PC-3 (cell line): ENCODE data around the gene REC114. TPM values are rescaled to one million over a fixed set of nuclear protein-coding genes. Genes with fewer than 3 reads are reported as not detected.
A peak's percentile ranks its signal among the peaks of the same experiment; 100 is the strongest.

Experiments used
- ATAC-seq: fragments of 200-7000 bp; cut with Tn5 transposase; 2 replicates; pipeline ENCODE4 v1.9.1; 2020; ENCODE audit warnings: mild to moderate bottlenecking, moderate library complexity
- BruUV-seq: library from RNA; stranded (reverse); fragments of 400-500 nt; replicated peaks from 2 replicates; lab custom pipeline; 2021; lab: Mats Ljungman, UMichigan
- CTCF ChIA-PET: fragments of 300-600 bp; sonication (Branson Sonifier 250); formaldehyde crosslinking; loops from one replicate; lab custom pipeline; 2022; ENCODE audit warnings: antibody characterized with exemption; lab: Charles Lee
- POLR2A ChIA-PET: fragments of 300-600 bp; sonication (Branson Sonifier 250); formaldehyde crosslinking; loops from one replicate; lab custom pipeline; 2022; ENCODE audit warnings: antibody characterized with exemption; ENCODE audit not compliant: unreplicated experiment; lab: Charles Lee
- DNase-seq: peaks from one replicate; pipeline ENCODE4 v3.0.0-alpha.2; 2015
- H2AFZ ChIP-seq: fragments of 300-600 bp; sonication (generic); 2 replicates; pipeline ENCODE4 v1.6.0; 2016; ENCODE audit warnings: antibody characterized with exemption, low read length
- H3F3A ChIP-seq: fragments of 300-600 bp; sonication (generic); one replicate; pipeline ENCODE4 v1.6.0; 2017; ENCODE audit warnings: antibody characterized with exemption, low read length, control low read depth, mild to moderate bottlenecking; ENCODE audit not compliant: unreplicated experiment
- H3K27ac ChIP-seq: fragments of 300-600 bp; sonication (generic); 2 replicates; pipeline ENCODE4 v1.5.1; 2016; ENCODE audit warnings: mild to moderate bottlenecking, low read length
- H3K27me3 ChIP-seq: fragments of 300-600 bp; sonication (generic); 2 replicates; pipeline ENCODE4 v1.6.1; 2016; ENCODE audit warnings: low read length, mixed read lengths
- H3K36me3 ChIP-seq: fragments of 300-600 bp; sonication (generic); 2 replicates; pipeline ENCODE4 v1.6.1; 2016; ENCODE audit warnings: low read depth, mixed run types, low read length, mixed read lengths
- H3K4me1 ChIP-seq: fragments of 300-600 bp; sonication (generic); 2 replicates; pipeline ENCODE4 v1.5.1; 2016; ENCODE audit warnings: low read length; ENCODE audit not compliant: insufficient read depth
- H3K4me2 ChIP-seq: fragments of 300-600 bp; sonication (generic); 2 replicates; pipeline ENCODE4 v1.6.0; 2016; ENCODE audit warnings: low read length
- H3K4me3 ChIP-seq: fragments of 300-600 bp; sonication (generic); 2 replicates; pipeline ENCODE4 v1.5.1; 2016; ENCODE audit warnings: mild to moderate bottlenecking, low read length, mixed read lengths
- H3K79me2 ChIP-seq: fragments of 300-600 bp; sonication (generic); 2 replicates; pipeline ENCODE4 v1.6.1; 2017; ENCODE audit warnings: low read length, mixed read lengths
- H3K9ac ChIP-seq: fragments of 300-600 bp; sonication (generic); 2 replicates; pipeline ENCODE4 v1.6.0; 2016; ENCODE audit warnings: mild to moderate bottlenecking, low read length
- H3K9me2 ChIP-seq: fragments of 300-600 bp; sonication (generic); replicated peaks from 2 replicates; pipeline ENCODE4 v1.6.1; 2016; ENCODE audit warnings: mixed run types, low read length, mixed read lengths
- H3K9me3 ChIP-seq: fragments of 300-600 bp; sonication (generic); 2 replicates; pipeline ENCODE4 v1.6.1; 2016; ENCODE audit warnings: low read length, mixed read lengths
- H4K20me1 ChIP-seq: fragments of 300-600 bp; sonication (generic); 2 replicates; pipeline ENCODE4 v1.6.1; 2016; ENCODE audit warnings: low read length, mixed read lengths
- CTCF ChIP-seq: fragments of 300-600 bp; sonication (generic); conservative IDR thresholded peaks from 2 replicates; pipeline ENCODE4 v1.5.1; 2017; ENCODE audit warnings: antibody characterized with exemption, low read depth, mild to moderate bottlenecking, low read length
- EZH2 ChIP-seq: fragments of 300-600 bp; sonication (generic); IDR thresholded peaks from one replicate; pipeline ENCODE4 v1.6.1; 2017; ENCODE audit warnings: antibody characterized with exemption, mild to moderate bottlenecking, low read length; ENCODE audit not compliant: unreplicated experiment
- EZH2phosphoT487 ChIP-seq: fragments of 300-600 bp; sonication (generic); IDR thresholded peaks from 2 replicates; pipeline ENCODE4 v1.6.1; 2018; ENCODE audit warnings: mild to moderate bottlenecking, antibody characterized with exemption, low read length, borderline replicate concordance
- intact Hi-C: fragments of 100-400 bp; cut with micrococcal nuclease; formaldehyde crosslinking; loops from 2 replicates; pipeline ENCODE4 v1.9.0; 2023
- total RNA-seq: library from RNA; depleted of rRNA; stranded (reverse); fragments of >200 nt; gene quantifications from 2 replicates; pipeline ENCODE4 v1.2.3, GENCODE V29; 2014

REC114 gene
- total RNA-seq, 1 experiment from 2014 or later, result not detected

- Histone ChIP-seq H3K79me2 (peaks cover 100% of the 10 kb centered on the region), H3K9me2 (no peaks in the 10 kb centered on the region), H3K4me1 (peaks cover 36% of the 10 kb centered on the region), H3K36me3 (peaks cover 3% of the 10 kb centered on the region; the same call in 1 of the 2 replicates), H3K27ac (no peak overlapping the region), H4K20me1 (peaks cover 42% of the 10 kb centered on the region), H3K9me3 (no peaks in the 10 kb centered on the region), H3K9ac (no peak overlapping the region), H3F3A (no peaks in the 10 kb centered on the region), H3K4me2 (no peak overlapping the region), H3K27me3 (no peaks in the 10 kb centered on the region), H2AFZ (no peak overlapping the region), H3K4me3 (no peak overlapping the region)
- ATAC-seq (no peak), DNase-seq (no peak)
- TF ChIP-seq CTCF (no peak), EZH2phosphoT487 (no peak), EZH2 (no peak)
- intact Hi-C loops, result no loop called here
- POLR2A ChIA-PET, result no interaction called here
- CTCF ChIA-PET, result no interaction called here
- no TSS peak for BruUV-seq
These were observed 155.7 kb downstream of the REC114 start for GRCh38 chr15:73598530-73599160.

GRCh38 chr15:73599934-73600333 is 157.0 kb downstream of the REC114 start:
- POLR2A ChIA-PET, result no interaction called here
- BruUV-seq, result no TSS peak
- Histone ChIP-seq H3F3A (no peaks in the 10 kb centered on the region), H3K79me2 (peaks cover 100% of the 10 kb centered on the region), H3K4me2 (peak overlapping the region; percentile 19; the same call in 1 of the 2 replicates), H3K4me3 (no peak overlapping the region), H3K27ac (peak overlapping the region; percentile 35), H4K20me1 (peaks cover 44% of the 10 kb centered on the region), H3K27me3 (no peaks in the 10 kb centered on the region), H2AFZ (no peak overlapping the region), H3K9me2 (no peaks in the 10 kb centered on the region), H3K9ac (no peak overlapping the region), H3K36me3 (peaks cover 3% of the 10 kb centered on the region; the same call in 1 of the 2 replicates), H3K9me3 (no peaks in the 10 kb centered on the region), H3K4me1 (peaks cover 36% of the 10 kb centered on the region)
- peak; percentile 71 for ATAC-seq
- TF ChIP-seq EZH2, result no peak
- TF ChIP-seq CTCF, result no peak
- TF ChIP-seq EZH2phosphoT487, result no peak
- CTCF ChIA-PET, result interaction anchor here (1.5 kb wide), 1 partner anchor 36 kb away, joined by 5 read pairs; no protein-coding TSS in a partner anchor
- intact Hi-C loops, result loop anchor here (2.0 to 5.0 kb wide), 2 partner anchors 27 to 38 kb away; no protein-coding TSS in a partner anchor
- DNase-seq, result peak; percentile 69
